IPS-18a (cell line): Measurements from ENCODE around the gene JCAD.

Source experiments
- H3K27ac ChIP-seq: one replicate; pipeline ENCODE4 v1.5.1; 2013; ENCODE audit warnings: low read length
- H3K27me3 ChIP-seq: one replicate; pipeline ENCODE4 v1.6.1; 2013; ENCODE audit warnings: mild to moderate bottlenecking, low read length; ENCODE audit not compliant: control insufficient read depth, insufficient read depth
- H3K36me3 ChIP-seq: one replicate; pipeline ENCODE4 v1.6.1; 2013; ENCODE audit warnings: low read depth, low read length; ENCODE audit not compliant: control insufficient read depth
- H3K4me1 ChIP-seq: one replicate; pipeline ENCODE4 v1.6.1; 2013; ENCODE audit warnings: low read depth, low read length; ENCODE audit not compliant: control insufficient read depth
- H3K4me3 ChIP-seq: one replicate; pipeline ENCODE4 v1.5.1; 2013; ENCODE audit warnings: low read length
- H3K9ac ChIP-seq: one replicate; pipeline ENCODE4 v1.6.1; 2013; ENCODE audit warnings: mild to moderate bottlenecking, low read length, moderate library complexity
- H3K9me3 ChIP-seq: one replicate; pipeline ENCODE4 v1.6.1; 2013; ENCODE audit warnings: low read depth, low read length; ENCODE audit not compliant: control insufficient read depth

JCAD gene

DNA sequence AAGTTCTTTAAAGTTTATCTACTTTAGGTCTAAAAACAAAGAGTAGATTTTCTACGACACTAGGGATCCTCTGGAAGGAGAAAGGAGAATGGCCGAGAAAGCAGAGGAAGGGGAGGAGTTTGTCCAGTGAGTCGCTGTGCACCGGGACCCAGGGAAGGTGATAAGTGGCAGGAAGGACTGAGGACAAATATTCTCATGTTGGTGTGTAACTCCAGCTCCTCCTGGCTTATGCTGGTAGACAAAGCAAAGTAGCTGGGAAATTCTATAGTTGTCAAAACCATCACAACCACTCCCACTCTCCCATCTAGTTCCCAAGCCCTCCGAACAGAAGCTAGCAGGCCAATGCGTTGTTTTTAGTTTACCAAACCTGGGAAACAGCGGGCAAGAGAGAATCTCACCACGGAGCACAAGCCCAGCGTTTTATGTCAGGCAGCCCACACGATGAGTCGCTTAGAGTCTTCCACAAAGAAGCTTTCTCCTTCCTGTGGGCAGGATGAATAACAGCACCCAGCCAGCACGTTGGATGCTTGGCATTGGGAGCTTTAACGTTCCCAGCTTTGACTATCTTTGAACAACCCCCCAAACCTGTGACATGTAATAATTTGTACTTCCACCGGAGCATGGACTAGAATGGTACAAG lies 32.9 kb upstream of the JCAD start:
- Histone ChIP-seq H3K9me3 (no peaks in the 10 kb centered on the region), H3K27ac (no peak overlapping the region), H3K4me1 (no peaks in the 10 kb centered on the region), H3K36me3 (no peaks in the 10 kb centered on the region), H3K9ac (no peak overlapping the region), H3K27me3 (no peaks in the 10 kb centered on the region), H3K4me3 (no peak overlapping the region)

DNA sequence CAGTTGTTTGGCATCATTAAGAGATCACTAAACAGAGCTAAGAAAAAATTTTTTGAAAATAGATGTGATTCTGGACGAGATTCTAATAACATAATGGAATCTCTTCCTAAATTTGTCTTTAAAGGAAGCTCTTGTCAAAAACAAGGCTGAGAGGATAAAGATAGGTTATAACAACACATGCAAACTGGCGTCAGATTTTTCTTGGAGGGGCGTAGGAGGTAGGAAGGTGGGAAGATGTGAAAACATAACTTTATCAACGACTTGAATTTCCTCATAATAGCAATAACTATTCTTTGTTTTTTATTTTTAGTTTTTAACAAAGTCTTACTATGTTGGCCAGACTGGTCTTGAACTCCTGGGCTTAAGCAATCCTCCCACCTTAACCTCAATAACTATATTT lies 31.8 kb upstream of the JCAD start:
- H3K9me3 ChIP-seq: no peaks in the 10 kb centered on the region
- no peak overlapping the region for H3K4me3 ChIP-seq
- H3K27ac ChIP-seq: no peak overlapping the region
- H3K4me1 ChIP-seq: no peaks in the 10 kb centered on the region
- H3K36me3 ChIP-seq: no peaks in the 10 kb centered on the region
- no peak overlapping the region for H3K9ac ChIP-seq
- H3K27me3 ChIP-seq: no peaks in the 10 kb centered on the region

DNA sequence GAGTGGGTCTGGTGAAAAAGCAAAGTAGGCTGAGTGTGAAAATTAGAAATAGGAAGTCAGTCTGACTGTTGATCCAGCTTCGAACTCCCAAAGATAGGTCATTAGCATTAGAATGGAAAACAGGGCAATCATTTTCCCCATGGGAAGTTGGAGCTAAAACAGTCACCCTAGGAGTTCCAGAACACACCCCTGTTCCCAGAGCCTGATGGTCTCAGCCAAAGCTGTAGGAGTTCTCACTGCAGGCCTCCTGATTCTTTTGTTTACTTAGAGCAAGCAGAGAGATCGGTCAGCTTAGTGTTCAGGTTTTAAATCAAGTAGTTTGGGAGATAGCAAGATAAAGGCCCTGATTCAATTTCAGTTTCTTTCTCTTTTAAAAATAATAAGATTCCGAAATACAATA lies 28.8 kb upstream of the JCAD start:
- no peaks in the 10 kb centered on the region for H3K9me3 ChIP-seq
- H3K4me3 ChIP-seq: no peak overlapping the region
- H3K4me1 ChIP-seq: no peaks in the 10 kb centered on the region
- H3K36me3 ChIP-seq: no peaks in the 10 kb centered on the region
- no peak overlapping the region for H3K9ac ChIP-seq
- no peaks in the 10 kb centered on the region for H3K27me3 ChIP-seq
- H3K27ac ChIP-seq: no peak overlapping the region

DNA sequence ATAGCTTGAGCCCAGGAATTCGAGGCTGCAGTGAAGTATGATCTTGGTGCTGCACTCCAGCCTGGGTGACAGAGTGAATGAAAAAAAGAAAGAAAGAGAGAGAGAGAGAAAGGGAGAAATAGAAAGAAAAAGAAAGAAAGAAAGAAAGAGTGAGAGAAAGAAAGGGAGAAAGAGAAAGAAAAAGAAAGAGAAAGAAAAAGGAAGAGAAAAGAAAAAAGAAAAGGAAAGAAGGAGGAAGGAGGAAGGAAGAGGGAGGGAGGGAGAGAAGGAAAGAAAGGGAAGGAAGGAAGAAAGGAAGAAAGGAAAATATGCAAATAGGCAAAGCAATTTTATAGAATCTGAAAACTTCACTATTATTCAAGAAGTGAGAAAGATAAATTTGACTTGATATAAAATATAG lies 24.5 kb upstream of the JCAD start:
- H3K9ac ChIP-seq: no peak overlapping the region
- H3K4me1 ChIP-seq: no peaks in the 10 kb centered on the region
- H3K27ac ChIP-seq: no peak overlapping the region
- H3K36me3 ChIP-seq: no peaks in the 10 kb centered on the region
- H3K9me3 ChIP-seq: no peaks in the 10 kb centered on the region
- no peak overlapping the region for H3K4me3 ChIP-seq
- no peaks in the 10 kb centered on the region for H3K27me3 ChIP-seq

DNA sequence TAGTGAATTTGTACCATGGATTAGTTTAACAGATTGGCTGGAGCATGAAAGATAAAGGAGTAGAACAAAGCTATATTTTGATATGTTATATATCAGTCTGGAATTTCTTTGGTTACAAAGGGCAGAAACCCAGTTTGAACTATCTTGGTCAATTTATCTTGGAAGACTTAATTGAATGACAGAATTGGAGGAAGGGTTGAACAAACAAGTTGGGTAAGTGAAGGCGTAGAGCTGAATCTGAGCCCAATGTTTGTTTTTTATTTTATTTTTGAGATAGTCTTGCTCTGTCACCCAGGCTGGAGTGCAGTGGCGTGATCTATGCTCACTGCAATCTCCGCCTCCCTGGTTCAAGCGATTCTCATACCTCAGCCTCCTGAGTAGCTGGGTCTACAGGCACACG lies 21.8 kb upstream of the JCAD start:
- Histone ChIP-seq H3K4me3 (no peak overlapping the region), H3K9ac (no peak overlapping the region), H3K27ac (no peak overlapping the region), H3K27me3 (no peaks in the 10 kb centered on the region), H3K9me3 (no peaks in the 10 kb centered on the region), H3K4me1 (no peaks in the 10 kb centered on the region), H3K36me3 (no peaks in the 10 kb centered on the region)

DNA sequence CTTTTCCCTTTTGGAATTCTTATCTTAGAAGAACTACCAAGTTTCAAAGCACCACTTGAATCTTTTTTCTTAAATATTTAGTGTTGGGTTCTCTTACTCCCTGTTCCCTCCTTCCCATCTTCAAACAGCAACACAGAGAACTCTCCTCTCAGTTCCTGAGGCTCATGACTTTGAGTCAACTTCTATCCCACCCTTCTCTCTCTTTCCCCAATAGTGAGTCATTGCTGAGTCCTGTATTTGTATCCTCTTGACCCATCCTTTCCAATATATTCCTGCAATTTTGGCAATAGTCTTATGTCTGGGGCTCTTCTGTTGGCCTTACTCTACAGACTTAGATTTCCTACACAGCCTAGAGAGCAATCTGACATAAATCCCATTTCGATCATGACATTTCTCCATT lies 20.8 kb upstream of the JCAD start:
- Histone ChIP-seq H3K27ac (no peak overlapping the region), H3K4me3 (no peak overlapping the region), H3K9me3 (no peaks in the 10 kb centered on the region), H3K36me3 (no peaks in the 10 kb centered on the region), H3K27me3 (no peaks in the 10 kb centered on the region), H3K9ac (no peak overlapping the region), H3K4me1 (no peaks in the 10 kb centered on the region)

DNA sequence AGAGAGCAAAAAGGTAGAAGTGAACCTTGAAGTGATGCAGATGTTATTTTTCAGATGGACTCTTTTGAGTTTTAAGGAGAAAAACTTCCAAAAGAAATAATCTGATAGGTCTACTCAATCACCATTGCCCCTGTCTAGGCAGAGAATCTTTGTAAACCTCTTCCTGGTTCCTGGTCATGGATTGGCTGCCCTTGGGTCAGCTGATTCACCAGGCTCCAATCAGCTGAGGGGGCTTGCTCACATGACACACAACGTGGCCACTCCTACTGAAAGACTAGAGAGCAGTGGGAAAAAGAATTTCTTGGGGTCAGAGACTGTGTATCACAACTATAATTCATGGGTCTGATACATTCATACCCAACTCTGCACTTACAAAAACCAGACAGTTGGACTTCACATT lies 20.0 kb upstream of the JCAD start:
- Histone ChIP-seq H3K36me3 (no peaks in the 10 kb centered on the region), H3K9ac (no peak overlapping the region), H3K9me3 (no peaks in the 10 kb centered on the region), H3K27ac (no peak overlapping the region), H3K4me1 (no peaks in the 10 kb centered on the region), H3K27me3 (no peaks in the 10 kb centered on the region), H3K4me3 (no peak overlapping the region)

DNA sequence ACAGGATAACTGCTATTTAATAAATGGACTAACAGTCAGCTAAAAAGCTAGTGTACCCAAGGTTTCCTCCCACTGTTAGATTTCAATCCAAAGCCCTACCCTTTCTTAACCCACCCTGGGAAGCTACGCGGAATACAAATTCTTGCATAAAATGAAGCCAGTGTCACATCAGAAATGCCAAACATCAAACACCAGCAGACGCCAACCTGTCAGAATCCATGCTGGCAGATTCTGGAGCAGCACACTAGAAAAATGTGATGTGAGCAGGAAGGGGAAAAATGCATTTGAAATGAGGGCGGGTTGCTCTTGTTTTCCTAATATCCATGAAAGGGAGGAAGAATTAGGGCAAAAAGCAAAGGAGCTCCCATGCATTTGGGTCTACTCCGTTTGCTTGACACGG lies 16.1 kb upstream of the JCAD start:
- Histone ChIP-seq H3K4me1 (no peaks in the 10 kb centered on the region), H3K27ac (no peak overlapping the region), H3K9ac (no peak overlapping the region), H3K4me3 (no peak overlapping the region), H3K9me3 (no peaks in the 10 kb centered on the region), H3K27me3 (no peaks in the 10 kb centered on the region), H3K36me3 (no peaks in the 10 kb centered on the region)

DNA sequence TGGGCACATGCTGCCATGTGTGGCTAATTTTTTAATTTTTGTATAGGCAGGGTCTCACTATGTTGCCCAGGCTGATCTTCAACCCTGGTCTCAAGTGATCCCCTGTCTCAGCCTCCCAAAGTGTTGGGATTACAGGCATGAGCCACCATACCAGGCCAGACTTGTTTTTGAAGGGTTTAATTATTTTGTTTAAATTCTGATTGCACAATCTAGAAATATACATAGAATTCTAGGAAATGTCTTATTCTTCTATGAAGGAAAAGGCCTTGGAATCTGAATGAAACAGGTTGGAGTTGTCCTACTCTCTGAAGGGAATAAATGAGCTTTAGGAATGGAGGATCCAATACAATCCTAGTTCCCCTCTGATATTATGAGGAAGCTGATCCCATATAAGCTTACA lies 15.5 kb upstream of the JCAD start:
- Histone ChIP-seq H3K27ac (no peak overlapping the region), H3K36me3 (no peaks in the 10 kb centered on the region), H3K4me1 (no peaks in the 10 kb centered on the region), H3K9me3 (no peaks in the 10 kb centered on the region), H3K27me3 (no peaks in the 10 kb centered on the region), H3K9ac (no peak overlapping the region), H3K4me3 (no peak overlapping the region)

DNA sequence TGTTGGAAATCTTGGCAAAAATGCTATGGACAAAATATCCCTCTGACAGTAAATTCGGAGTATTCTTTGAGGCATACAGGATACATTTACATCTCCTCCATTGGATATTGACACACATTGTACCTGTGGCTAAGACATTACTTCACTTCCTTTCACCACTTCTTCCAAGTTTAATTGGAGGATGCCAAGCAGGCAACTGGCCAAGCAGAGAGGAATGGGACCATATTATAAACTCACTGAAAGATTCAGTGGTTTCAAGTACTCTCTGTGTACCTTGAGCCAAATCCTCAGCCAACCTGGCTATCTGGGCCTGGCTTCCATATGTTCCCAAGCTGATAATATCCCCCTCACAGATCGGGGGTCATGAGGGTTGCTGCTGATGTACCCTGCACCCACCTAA lies 14.7 kb upstream of the JCAD start:
- Histone ChIP-seq H3K9ac (no peak overlapping the region), H3K27me3 (no peaks in the 10 kb centered on the region), H3K36me3 (no peaks in the 10 kb centered on the region), H3K9me3 (no peaks in the 10 kb centered on the region), H3K4me1 (no peaks in the 10 kb centered on the region), H3K4me3 (no peak overlapping the region), H3K27ac (no peak overlapping the region)

DNA sequence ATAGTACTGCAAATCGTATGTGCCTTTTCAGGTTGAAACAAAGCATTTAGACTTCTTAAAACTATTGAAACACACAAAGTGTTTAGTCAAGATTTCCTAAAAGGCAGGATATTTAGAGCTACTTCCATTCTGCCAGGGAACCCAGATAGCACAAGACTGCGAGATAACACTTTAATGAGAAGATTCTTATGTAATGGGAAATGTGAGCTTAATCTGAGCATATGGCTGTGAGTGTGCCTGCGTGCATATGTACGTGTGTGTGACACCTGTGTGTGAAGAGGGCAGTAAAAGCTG lies 14.3 kb upstream of the JCAD start:
- Histone ChIP-seq H3K4me1 (no peaks in the 10 kb centered on the region), H3K4me3 (no peak overlapping the region), H3K27me3 (no peaks in the 10 kb centered on the region), H3K27ac (no peak overlapping the region), H3K9me3 (no peaks in the 10 kb centered on the region), H3K9ac (no peak overlapping the region), H3K36me3 (no peaks in the 10 kb centered on the region)

DNA sequence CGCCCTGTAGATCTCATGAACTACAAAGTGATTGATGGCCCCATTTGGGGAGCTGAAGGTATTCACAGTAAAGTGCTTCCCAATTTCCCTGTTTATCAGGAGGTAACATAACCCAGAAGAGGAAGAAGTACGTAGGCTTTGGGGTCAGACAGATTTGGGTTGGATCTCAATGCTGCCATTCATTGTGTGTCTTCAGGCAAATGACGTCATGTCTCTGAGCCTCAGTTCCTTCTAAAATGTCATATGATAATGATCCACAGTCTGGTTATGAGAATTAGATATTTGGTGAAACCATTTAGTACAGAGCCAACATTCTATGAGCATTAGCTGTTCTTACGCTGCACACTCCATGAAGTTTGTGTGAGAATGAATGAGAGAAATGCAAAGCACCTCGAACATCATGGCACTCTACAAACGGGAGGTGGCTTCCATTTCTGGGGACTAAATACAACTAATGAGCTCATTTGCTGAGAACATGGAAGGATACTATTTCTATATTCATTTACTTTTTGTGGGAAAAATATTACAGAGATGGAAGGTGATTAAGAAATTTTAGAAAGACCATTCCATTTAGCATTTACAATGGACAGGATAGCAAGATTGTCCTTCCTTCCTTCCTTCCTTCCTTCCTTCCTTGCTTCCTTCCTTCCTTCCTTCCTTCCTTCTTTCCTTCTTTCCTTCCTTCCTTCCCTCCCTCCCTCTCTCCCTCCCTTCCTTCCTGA lies 13.8 kb upstream of the JCAD start:
- H3K27me3 ChIP-seq: no peaks in the 10 kb centered on the region
- H3K27ac ChIP-seq: no peak overlapping the region
- H3K4me3 ChIP-seq: no peak overlapping the region
- H3K9ac ChIP-seq: no peak overlapping the region
- no peaks in the 10 kb centered on the region for H3K36me3 ChIP-seq
- no peaks in the 10 kb centered on the region for H3K4me1 ChIP-seq
- no peaks in the 10 kb centered on the region for H3K9me3 ChIP-seq
